HL-60 (cell line): ENCODE data around the gene MAP3K5.

Experiments used
- DNase-seq, 2 experiments: peaks; one replicate each; pipeline ENCODE4 v3.0.0-alpha.2; 2010 to 2020; ENCODE audit warnings: low read depth in 1 of 2, low spot score in 1 of 2
- H3K27ac ChIP-seq: fragments of 250-450 bp; sonication (Bioruptor Pico); replicated peaks from 2 replicates; pipeline ENCODE4 v1.5.1; 2020; ENCODE audit warnings: mild to moderate bottlenecking, moderate library complexity
- H3K27me3 ChIP-seq: fragments of 250-450 bp; sonication (Bioruptor Pico); 2 replicates; pipeline ENCODE4 v1.5.1; 2021; ENCODE audit warnings: mild to moderate bottlenecking, moderate library complexity; ENCODE audit not compliant: insufficient read depth, poor library complexity, severe bottlenecking
- H3K4me3 ChIP-seq: replicated peaks from 2 replicates; pipeline ENCODE4 v1.5.1; 2011; ENCODE audit warnings: mild to moderate bottlenecking, control low read depth, low read length; ENCODE audit not compliant: insufficient read depth
- GABPA ChIP-seq: IDR thresholded peaks from 2 replicates; pipeline ENCODE4 v1.6.1; 2012; ENCODE audit warnings: low read depth
- POLR2AphosphoS5 ChIP-seq: IDR thresholded peaks from 2 replicates; pipeline ENCODE4 v1.6.1; 2012; ENCODE audit warnings: low read depth
- REST ChIP-seq: IDR thresholded peaks from 2 replicates; pipeline ENCODE4 v1.6.1; 2012; ENCODE audit warnings: low read depth; ENCODE audit not compliant: insufficient replicate concordance
- SPI1 ChIP-seq: IDR thresholded peaks from 2 replicates; pipeline ENCODE4 v1.6.1; 2012; ENCODE audit warnings: low read depth, mild to moderate bottlenecking, borderline replicate concordance
- TF ChIP-seq, protein P1 (sequence below): IDR thresholded peaks from one replicate; pipeline ENCODE4 v1.5.1; 2011; ENCODE audit warnings: low read length, control low read depth, inconsistent platforms; ENCODE audit not compliant: insufficient read depth

Gene MAP3K5

DNA sequence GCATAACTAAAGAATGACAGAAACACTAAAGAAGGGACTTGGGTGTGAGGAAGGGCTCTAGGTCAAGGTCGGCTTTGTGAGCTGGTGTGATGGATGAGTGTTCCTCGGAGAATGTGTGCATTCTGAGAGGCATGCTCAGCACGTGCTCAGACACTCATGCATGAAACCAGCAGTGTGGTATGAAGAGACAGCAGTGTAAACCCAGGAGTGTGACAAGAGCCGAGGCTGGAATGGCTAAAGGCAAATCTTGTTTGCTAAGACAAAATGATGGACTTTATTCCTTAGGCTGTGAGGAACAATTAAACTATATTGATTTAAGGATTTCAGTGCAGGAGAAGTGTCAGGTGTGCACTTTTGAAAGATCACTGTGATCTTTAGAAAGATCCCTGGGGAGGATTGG lies 134.6 kb downstream of the MAP3K5 start:
- no peak for DNase-seq
- TF ChIP-seq POLR2AphosphoS5: no peak
- no peak for TF ChIP-seq SPI1
- no peaks in the 10 kb centered on the region for H3K27me3 ChIP-seq
- no peak overlapping the region for H3K27ac ChIP-seq
- H3K4me3 ChIP-seq: no peak overlapping the region

- TF ChIP-seq REST (no peak), SPI1 (no peak), GABPA (no peak)
- Histone ChIP-seq H3K27me3 (no peaks in the 10 kb centered on the region), H3K4me3 (no peak overlapping the region), H3K27ac (no peak overlapping the region)
- no peak for DNase-seq
These were observed 136.2 kb downstream of the MAP3K5 start for GRCh38 chr6:136656121-136656520.

- Histone ChIP-seq H3K27me3 (no peaks in the 10 kb centered on the region), H3K4me3 (no peak overlapping the region), H3K27ac (no peak overlapping the region)
- DNase-seq: no peak
- TF ChIP-seq, protein P1, sequence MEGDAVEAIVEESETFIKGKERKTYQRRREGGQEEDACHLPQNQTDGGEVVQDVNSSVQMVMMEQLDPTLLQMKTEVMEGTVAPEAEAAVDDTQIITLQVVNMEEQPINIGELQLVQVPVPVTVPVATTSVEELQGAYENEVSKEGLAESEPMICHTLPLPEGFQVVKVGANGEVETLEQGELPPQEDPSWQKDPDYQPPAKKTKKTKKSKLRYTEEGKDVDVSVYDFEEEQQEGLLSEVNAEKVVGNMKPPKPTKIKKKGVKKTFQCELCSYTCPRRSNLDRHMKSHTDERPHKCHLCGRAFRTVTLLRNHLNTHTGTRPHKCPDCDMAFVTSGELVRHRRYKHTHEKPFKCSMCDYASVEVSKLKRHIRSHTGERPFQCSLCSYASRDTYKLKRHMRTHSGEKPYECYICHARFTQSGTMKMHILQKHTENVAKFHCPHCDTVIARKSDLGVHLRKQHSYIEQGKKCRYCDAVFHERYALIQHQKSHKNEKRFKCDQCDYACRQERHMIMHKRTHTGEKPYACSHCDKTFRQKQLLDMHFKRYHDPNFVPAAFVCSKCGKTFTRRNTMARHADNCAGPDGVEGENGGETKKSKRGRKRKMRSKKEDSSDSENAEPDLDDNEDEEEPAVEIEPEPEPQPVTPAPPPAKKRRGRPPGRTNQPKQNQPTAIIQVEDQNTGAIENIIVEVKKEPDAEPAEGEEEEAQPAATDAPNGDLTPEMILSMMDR: no peak
- TF ChIP-seq REST (no peak), GABPA (no peak)
These were observed 136.8 kb downstream of the MAP3K5 start for GRCh38 chr6:136655239-136656014.

- H3K4me3 ChIP-seq: no peak overlapping the region
- TF ChIP-seq, protein P1: no peak
- TF ChIP-seq REST (no peak), GABPA (no peak), SPI1 (no peak), POLR2AphosphoS5 (no peak)
- DNase-seq: no peak
These were observed 138.2 kb downstream of the MAP3K5 start for GRCh38 chr6:136654086-136654485.

More at GRCh38 chr6:136654086-136654485, 138.2 kb downstream of the MAP3K5 start:
- Histone ChIP-seq H3K27me3 (no peaks in the 10 kb centered on the region), H3K27ac (no peak overlapping the region)
